Natural killer cell (primary cell): Measurements from ENCODE around the gene OSCP1. TPM values are rescaled to one million over a fixed set of nuclear protein-coding genes. Genes with fewer than 3 reads are reported as not detected.

ENCODE experiments used
- ATAC-seq, 3 donors: fragments of 150-1000 bp in 2 of 3; fragments of 200-7000 bp in 1 of 3; cut with Tn5 transposase; 1 replicate in 1 of 3; 2 replicates in 2 of 3; pipeline ENCODE4 v1.10.0; 2021; ENCODE audit warnings: mild to moderate bottlenecking in 2 of 3, moderate library complexity in 2 of 3
- DNase-seq, 2 donors: peaks; one replicate each; pipeline versions ENCODE4 v3.0.0 to v3.0.0-alpha.2; 2013 to 2021; ENCODE audit warnings: mixed read lengths in 1 of 2
- H3K27ac ChIP-seq: one replicate; pipeline ENCODE4 v1.5.1; 2013; ENCODE audit warnings: mild to moderate bottlenecking, low read length
- H3K27me3 ChIP-seq: one replicate; pipeline ENCODE4 v1.6.1; 2013; ENCODE audit warnings: low read length; ENCODE audit not compliant: control insufficient read depth, insufficient read depth
- H3K36me3 ChIP-seq: one replicate; pipeline ENCODE4 v1.6.1; 2013; ENCODE audit warnings: low read length; ENCODE audit not compliant: control insufficient read depth, insufficient read depth
- H3K4me1 ChIP-seq: one replicate; pipeline ENCODE4 v1.6.1; 2013; ENCODE audit warnings: low read length; ENCODE audit not compliant: control insufficient read depth, insufficient read depth
- H3K4me3 ChIP-seq: one replicate; pipeline ENCODE4 v1.5.1; 2013; ENCODE audit warnings: low read length
- H3K9me3 ChIP-seq: one replicate; pipeline ENCODE4 v1.6.1; 2013; ENCODE audit warnings: low read length; ENCODE audit not compliant: control insufficient read depth, insufficient read depth
- H3K27ac Mint-ChIP-seq, 2 donors: one replicate each; pipeline ENCODE4 v1.8.0; 2022; ENCODE audit warnings: mild to moderate bottlenecking in 2 of 2, mixed read lengths in 2 of 2, moderate library complexity in 1 of 2
- H3K27me3 Mint-ChIP-seq, 2 donors: one replicate each; pipeline ENCODE4 v1.8.0; 2022; ENCODE audit warnings: low read depth in 2 of 2, mixed read lengths in 2 of 2
- H3K36me3 Mint-ChIP-seq: one replicate; pipeline ENCODE4 v1.8.0; 2022; ENCODE audit warnings: mixed read lengths
- H3K4me1 Mint-ChIP-seq, 2 donors: one replicate each; pipeline ENCODE4 v1.8.0; 2022; ENCODE audit warnings: mixed read lengths in 2 of 2
- H3K4me3 Mint-ChIP-seq: one replicate; pipeline ENCODE4 v1.8.0; 2022; ENCODE audit warnings: mild to moderate bottlenecking, moderate library complexity, mixed read lengths
- H3K9me3 Mint-ChIP-seq, 2 donors: one replicate each; pipeline ENCODE4 v1.8.0; 2022; ENCODE audit warnings: mixed read lengths in 2 of 2
- WGBS: methylation state at CpG from one replicate; pipeline ENCODE4 v1.1.7; 2013; ENCODE audit warnings: missing lambda C conversion rate; ENCODE audit not compliant: insufficient coverage; 5-methylcytosine and 5-hydroxymethylcytosine counted together
- intact Hi-C: fragments of 100-400 bp; cut with micrococcal nuclease; formaldehyde crosslinking; loops from one replicate; pipeline ENCODE4 v1.14.2; 2022
- total RNA-seq, 4 donors: library from RNA; stranded (reverse); fragments of 120-200 nt in 1 of 4; gene quantifications; one replicate each; pipeline versions ENCODE4 v1.2.3 to v1.2.4, GENCODE V29; 2013 to 2022
- TF ChIP-seq, protein P1 (sequence below): fragments of 200-600 bp; IDR thresholded peaks from one replicate; pipeline ENCODE4 v1.8.0; 2022; ENCODE audit warnings: antibody characterized with exemption

OSCP1 gene
- total RNA-seq, 3 donors from 2014 or later (not counting 1 experiment from before 2014, with no cell fraction given) = 2.3 TPM; not detected in 2

- Histone ChIP-seq H3K27ac (peak overlapping the region; percentile 66), H3K4me1 (peaks cover 13% of the 10 kb centered on the region), H3K9me3 (no peaks in the 10 kb centered on the region), H3K36me3 (peaks cover 12% of the 10 kb centered on the region), H3K4me3 (peak overlapping the region; percentile 87), H3K27me3 (no peaks in the 10 kb centered on the region)
- TF ChIP-seq, protein P1, sequence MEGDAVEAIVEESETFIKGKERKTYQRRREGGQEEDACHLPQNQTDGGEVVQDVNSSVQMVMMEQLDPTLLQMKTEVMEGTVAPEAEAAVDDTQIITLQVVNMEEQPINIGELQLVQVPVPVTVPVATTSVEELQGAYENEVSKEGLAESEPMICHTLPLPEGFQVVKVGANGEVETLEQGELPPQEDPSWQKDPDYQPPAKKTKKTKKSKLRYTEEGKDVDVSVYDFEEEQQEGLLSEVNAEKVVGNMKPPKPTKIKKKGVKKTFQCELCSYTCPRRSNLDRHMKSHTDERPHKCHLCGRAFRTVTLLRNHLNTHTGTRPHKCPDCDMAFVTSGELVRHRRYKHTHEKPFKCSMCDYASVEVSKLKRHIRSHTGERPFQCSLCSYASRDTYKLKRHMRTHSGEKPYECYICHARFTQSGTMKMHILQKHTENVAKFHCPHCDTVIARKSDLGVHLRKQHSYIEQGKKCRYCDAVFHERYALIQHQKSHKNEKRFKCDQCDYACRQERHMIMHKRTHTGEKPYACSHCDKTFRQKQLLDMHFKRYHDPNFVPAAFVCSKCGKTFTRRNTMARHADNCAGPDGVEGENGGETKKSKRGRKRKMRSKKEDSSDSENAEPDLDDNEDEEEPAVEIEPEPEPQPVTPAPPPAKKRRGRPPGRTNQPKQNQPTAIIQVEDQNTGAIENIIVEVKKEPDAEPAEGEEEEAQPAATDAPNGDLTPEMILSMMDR = no peak
- Mint-ChIP-seq H3K36me3 (peaks cover 8% of the 10 kb centered on the region), H3K4me3 (peak overlapping the region; percentile 99), H3K9me3 (no peaks in the 10 kb centered on the region), H3K27ac (peak overlapping the region; percentile 90 to 96), H3K27me3 (no peaks in the 10 kb centered on the region), H3K4me1 (peaks cover 22% of the 10 kb centered on the region in 2 donors)
- peak; percentile 49 to 52 (median 51) for ATAC-seq
- intact Hi-C loops = loop anchor here (1.0 kb wide), 2 partner anchors 14 to 315 kb away; partner anchors contain the start of genes OSCP1 and TRAPPC3
- 38% methylated on average over 11 of the region's 13 CpGs for WGBS
- no peak for DNase-seq
These were observed 14.5 kb upstream of the OSCP1 start for GRCh38 chr1:36464605-36465393.

DNA sequence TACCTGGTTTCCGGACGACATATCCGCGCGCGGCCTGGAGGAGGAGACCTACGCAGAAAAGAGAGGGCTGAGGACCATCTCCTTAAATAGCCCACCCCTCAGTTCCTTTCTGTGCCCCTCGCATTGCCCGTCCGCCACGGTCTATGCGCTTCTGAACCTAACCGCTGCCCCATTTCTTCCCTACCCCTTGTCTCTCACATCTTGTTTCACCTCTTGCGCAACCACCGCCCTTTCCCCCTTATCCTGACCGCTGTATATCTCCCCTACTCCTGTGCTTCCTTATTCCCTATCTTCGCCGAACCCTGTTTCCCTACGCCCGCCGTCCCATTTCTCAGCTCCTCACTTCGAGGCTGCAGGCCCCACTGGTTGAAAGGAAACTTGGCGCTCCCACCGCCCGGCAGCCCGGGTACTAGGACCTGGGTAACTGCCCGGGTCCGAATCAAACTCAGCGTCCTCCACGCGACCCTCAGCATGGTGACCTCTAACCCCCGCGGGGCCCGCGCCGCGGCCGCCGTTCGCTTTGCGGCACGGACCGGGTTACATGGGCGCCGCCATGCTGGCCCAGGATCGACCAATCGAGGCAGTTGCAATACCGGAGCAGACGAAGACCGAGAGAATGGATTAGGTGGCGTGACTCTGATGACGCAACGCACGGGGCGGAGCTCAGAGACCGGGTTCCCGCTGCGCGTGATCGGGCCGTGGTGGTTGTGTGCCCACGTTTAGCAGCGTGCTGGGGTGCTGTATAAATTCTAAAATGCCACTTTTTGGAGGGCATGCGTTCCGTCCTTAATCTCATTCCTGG is 13.8 kb upstream of the OSCP1 start, which contains the start of gene MRPS15:
Gene MRPS15 (minus strand): TSS at position 582 of the 802 bp plus-strand sequence. CDS start 109 bp downstream, at position 473.
- peaks cover 15% of the 10 kb centered on the region for H3K36me3 Mint-ChIP-seq
- WGBS = under 1% methylated on average over 65 of the region's 65 CpGs
- H3K27me3 ChIP-seq = no peaks in the 10 kb centered on the region
- peak within 1 kb of the TSS; percentile 87 for H3K4me3 ChIP-seq
- ATAC-seq (peak; percentile 98 to 100 (median 98)), DNase-seq (peak; percentile 96 to 98)
- peaks cover 14% of the 10 kb centered on the region for H3K36me3 ChIP-seq
- H3K27ac Mint-ChIP-seq = peak within 1 kb of the TSS; percentile 90 to 96
- TF ChIP-seq, protein P1 = no peak
- no peaks in the 10 kb centered on the region for H3K9me3 ChIP-seq
- intact Hi-C loops = loop anchor here (1.0 kb wide), 2 partner anchors 14 to 315 kb away; partner anchors contain the start of genes OSCP1 and TRAPPC3
- H3K9me3 Mint-ChIP-seq = no peaks in the 10 kb centered on the region
- H3K4me1 ChIP-seq = peaks cover 13% of the 10 kb centered on the region
- peaks cover 22 to 27% of the 10 kb centered on the region in 2 donors for H3K4me1 Mint-ChIP-seq
- H3K4me3 Mint-ChIP-seq = peak within 1 kb of the TSS; percentile 99
- peak within 1 kb of the TSS; percentile 66 for H3K27ac ChIP-seq
- no peaks in the 10 kb centered on the region for H3K27me3 Mint-ChIP-seq

GRCh38 chr1:36463463-36463802 is 13.2 kb upstream of the OSCP1 start:
- peak overlapping the region; percentile 66 for H3K27ac ChIP-seq
- 42% methylated on average over 6 of the region's 6 CpGs for WGBS
- peaks cover 22 to 27% of the 10 kb centered on the region in 2 donors for H3K4me1 Mint-ChIP-seq
- DNase-seq (no peak), ATAC-seq (no peak)
- peak overlapping the region; percentile 99 for H3K4me3 Mint-ChIP-seq
- H3K27ac Mint-ChIP-seq = peak overlapping the region; percentile 90 to 96
- H3K36me3 ChIP-seq = peaks cover 14% of the 10 kb centered on the region
- peak overlapping the region; percentile 87 for H3K4me3 ChIP-seq
- H3K4me1 ChIP-seq = peaks cover 13% of the 10 kb centered on the region
- no peaks in the 10 kb centered on the region for H3K9me3 Mint-ChIP-seq
- intact Hi-C loops = no loop called here
- no peaks in the 10 kb centered on the region for H3K9me3 ChIP-seq
- TF ChIP-seq, protein P1 = no peak
- no peaks in the 10 kb centered on the region for H3K27me3 ChIP-seq
- peaks cover 15% of the 10 kb centered on the region for H3K36me3 Mint-ChIP-seq
- H3K27me3 Mint-ChIP-seq = no peaks in the 10 kb centered on the region
